ENCODE results near the gene NCK2.

The NCK2 gene

GRCh38 chr2:105843476-105844374 lies 99.0 kb downstream of the NCK2 start:
- Histone ChIP-seq H3K27me3 (ENCODE audit: control insufficient read depth, insufficient read depth, low read length) (no peaks in the 10 kb centered on the region), H3K9ac (no peak overlapping the region), H3K4me3 (ENCODE audit: low read depth, low read length) (no peak overlapping the region), H3K79me2 (peaks cover 36% of the 10 kb centered on the region), H2AFZ (no peak overlapping the region), H3K4me1 (no peaks in the 10 kb centered on the region), H3K27ac (no peak overlapping the region), H3K36me3 (ENCODE audit: control insufficient read depth, insufficient read depth, low read length) (no peaks in the 10 kb centered on the region), H3K4me2 (ENCODE audit: low read length) (no peak overlapping the region), H3K9me3 (ENCODE audit: control insufficient read depth, low read length) (no peaks in the 10 kb centered on the region)
- TF ChIP-seq CTCF (IDR thresholded peaks at IDR 0.05): no peak

- Histone ChIP-seq H3K9me3 (ENCODE audit: control insufficient read depth, low read length) (no peaks in the 10 kb centered on the region), H3K4me3 (ENCODE audit: low read depth, low read length) (no peak overlapping the region), H3K27me3 (ENCODE audit: control insufficient read depth, insufficient read depth, low read length) (no peaks in the 10 kb centered on the region), H3K79me2 (peaks cover 34% of the 10 kb centered on the region), H3K27ac (no peak overlapping the region), H2AFZ (no peak overlapping the region), H3K4me1 (no peaks in the 10 kb centered on the region), H3K36me3 (ENCODE audit: control insufficient read depth, insufficient read depth, low read length) (no peaks in the 10 kb centered on the region), H3K4me2 (ENCODE audit: low read length) (no peak overlapping the region), H3K9ac (no peak overlapping the region)
- no peak for TF ChIP-seq CTCF (IDR thresholded peaks at IDR 0.05)
These were observed 101.3 kb downstream of the NCK2 start for GRCh38 chr2:105845976-105846375.

GRCh38 chr2:105847056-105847455 lies 102.3 kb downstream of the NCK2 start:
- Histone ChIP-seq H3K4me1 (no peaks in the 10 kb centered on the region), H3K36me3 (ENCODE audit: control insufficient read depth, insufficient read depth, low read length) (no peaks in the 10 kb centered on the region), H3K27ac (no peak overlapping the region), H3K27me3 (ENCODE audit: control insufficient read depth, insufficient read depth, low read length) (no peaks in the 10 kb centered on the region), H3K4me3 (ENCODE audit: low read depth, low read length) (no peak overlapping the region), H3K4me2 (ENCODE audit: low read length) (no peak overlapping the region), H3K9ac (no peak overlapping the region), H3K9me3 (ENCODE audit: control insufficient read depth, low read length) (no peaks in the 10 kb centered on the region), H2AFZ (no peak overlapping the region), H3K79me2 (peaks cover 27% of the 10 kb centered on the region)
- no peak for TF ChIP-seq CTCF (IDR thresholded peaks at IDR 0.05)

GRCh38 chr2:105848367-105848766 lies 103.7 kb downstream of the NCK2 start:
- H2AFZ ChIP-seq: no peak overlapping the region
- no peaks in the 10 kb centered on the region for H3K27me3 ChIP-seq (ENCODE audit: control insufficient read depth, insufficient read depth, low read length)
- H3K9me3 ChIP-seq (ENCODE audit: control insufficient read depth, low read length): no peaks in the 10 kb centered on the region

More at GRCh38 chr2:105848367-105848766, 103.7 kb downstream of the NCK2 start:
- Histone ChIP-seq H3K9ac (no peak overlapping the region), H3K4me2 (ENCODE audit: low read length) (no peak overlapping the region), H3K36me3 (ENCODE audit: control insufficient read depth, insufficient read depth, low read length) (no peaks in the 10 kb centered on the region), H3K4me3 (ENCODE audit: low read depth, low read length) (no peak overlapping the region), H3K4me1 (no peaks in the 10 kb centered on the region), H3K79me2 (peaks cover 23% of the 10 kb centered on the region), H3K27ac (no peak overlapping the region)
- no peak for TF ChIP-seq CTCF (IDR thresholded peaks at IDR 0.05)
